ENCODE measurements around the gene ITPR3.
A peak's percentile ranks its signal among the peaks of the same experiment; 100 is the strongest.
"Not testable (repeated sequence)": the region's sequence is repeated elsewhere in the genome, so short reads cannot be mapped to it uniquely, and the experiment has no call there.

The ITPR3 gene

DNA sequence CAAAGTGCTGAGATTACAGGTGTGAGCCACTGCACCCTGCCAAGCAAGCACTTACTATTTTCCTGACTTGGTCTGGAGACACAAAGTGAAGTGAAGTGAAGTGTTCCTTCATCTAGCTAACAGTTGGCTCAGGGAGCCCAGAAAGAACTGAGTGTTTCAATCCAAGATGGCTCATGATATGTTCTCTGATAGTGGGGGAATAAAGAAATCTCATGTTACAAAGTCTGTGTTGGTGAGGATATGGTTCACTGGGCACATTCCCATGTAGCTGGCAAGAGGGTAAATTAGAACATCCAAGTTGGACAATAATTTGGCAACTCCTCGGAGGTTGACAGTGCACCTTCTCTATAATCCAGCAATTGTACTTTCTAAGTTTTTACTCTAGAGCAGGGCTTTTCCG lies 5.0 kb upstream of the ITPR3 start:
- DNase-seq, result no peak

DNA sequence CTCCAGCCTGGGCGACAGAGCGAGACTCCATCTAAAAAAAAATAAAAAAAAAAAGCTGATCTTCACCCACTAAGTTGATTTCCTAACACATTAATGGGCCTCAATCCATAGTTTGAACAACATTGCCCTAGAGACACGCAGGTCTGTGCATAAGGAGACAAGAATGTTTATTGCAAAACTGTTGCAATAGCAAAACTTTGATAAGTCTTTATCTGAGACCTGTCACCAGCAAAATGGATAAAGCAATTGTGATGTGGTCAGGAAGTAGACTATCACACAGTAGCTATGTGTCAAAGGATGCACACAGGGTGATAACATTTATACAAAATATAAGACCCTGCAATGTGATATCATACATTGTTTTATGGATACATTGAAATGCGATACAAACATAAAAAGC lies 4.2 kb upstream of the ITPR3 start:
- no peak for DNase-seq

DNA sequence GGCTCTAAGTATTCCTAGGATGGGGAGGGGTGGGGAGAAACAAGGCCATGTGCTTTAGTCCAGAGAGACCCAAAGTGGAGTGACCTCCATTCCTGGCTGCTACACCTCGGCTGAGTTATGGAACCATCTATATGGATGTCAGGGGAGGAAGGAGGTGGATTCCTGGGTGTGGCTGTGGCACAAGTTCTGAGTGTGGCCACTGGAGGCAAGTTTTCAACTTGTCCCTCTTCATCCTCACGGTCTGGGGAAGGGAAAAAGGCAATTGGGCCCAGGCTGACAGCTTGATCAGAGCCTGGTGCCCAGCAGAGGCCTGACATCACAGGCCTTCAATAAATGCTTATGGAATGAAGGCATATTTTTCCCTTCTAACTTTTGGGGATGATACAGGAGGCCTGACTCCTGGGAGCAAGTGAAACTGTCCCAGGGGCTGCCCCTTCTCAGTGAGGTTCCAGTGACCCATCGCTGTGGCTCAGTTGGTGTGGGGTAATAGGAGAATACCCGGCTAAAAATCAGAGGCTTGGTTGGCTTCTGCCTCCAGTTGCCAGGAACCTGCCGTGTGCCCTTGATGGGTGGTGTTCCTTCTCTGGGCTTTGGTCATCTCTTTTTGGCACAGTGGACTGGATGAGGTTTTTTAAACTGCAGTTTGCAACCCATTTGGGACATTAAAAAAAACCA lies 1.8 kb upstream of the ITPR3 start:
- no peak for DNase-seq

GRCh38 chr6:33620158-33620855 lies 815 bp upstream of the ITPR3 start:
- DNase-seq, result peak; percentile 20

DNA sequence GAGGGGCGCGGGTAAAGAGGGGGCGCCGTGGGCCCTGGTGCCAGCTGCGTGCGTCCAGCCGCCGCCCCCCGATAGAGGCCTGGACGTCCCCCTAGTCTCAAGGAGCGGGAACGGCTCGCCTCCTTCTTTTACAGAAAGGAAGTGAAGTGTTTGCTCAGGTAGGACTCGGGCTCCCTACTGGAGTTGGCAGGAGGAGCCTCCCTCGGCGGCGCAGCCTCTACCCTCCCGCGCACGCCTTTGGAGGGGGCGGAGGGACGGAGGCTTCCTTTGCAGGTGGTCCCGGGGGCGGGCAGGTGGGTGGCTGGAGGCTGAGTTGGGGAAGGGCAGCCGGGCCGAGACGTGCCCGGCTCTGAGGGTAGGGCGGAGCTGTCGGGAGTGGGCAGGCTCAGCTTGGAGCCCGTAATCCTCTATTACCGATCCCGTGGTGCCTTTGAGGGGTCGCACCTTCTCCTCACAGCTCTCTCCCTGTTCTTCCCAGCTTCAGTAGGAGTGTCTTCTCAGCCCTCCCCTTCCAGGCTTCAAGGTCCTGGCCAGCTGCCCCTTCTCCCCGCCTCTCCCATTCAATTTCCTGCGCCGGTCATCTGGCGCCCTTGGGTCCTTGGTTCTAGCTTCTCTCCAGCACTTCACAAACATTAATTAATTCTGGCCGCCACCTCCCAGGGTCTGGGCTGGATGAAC lies 728 bp downstream of the ITPR3 start:
- DNase-seq, result peak; percentile 25

DNA sequence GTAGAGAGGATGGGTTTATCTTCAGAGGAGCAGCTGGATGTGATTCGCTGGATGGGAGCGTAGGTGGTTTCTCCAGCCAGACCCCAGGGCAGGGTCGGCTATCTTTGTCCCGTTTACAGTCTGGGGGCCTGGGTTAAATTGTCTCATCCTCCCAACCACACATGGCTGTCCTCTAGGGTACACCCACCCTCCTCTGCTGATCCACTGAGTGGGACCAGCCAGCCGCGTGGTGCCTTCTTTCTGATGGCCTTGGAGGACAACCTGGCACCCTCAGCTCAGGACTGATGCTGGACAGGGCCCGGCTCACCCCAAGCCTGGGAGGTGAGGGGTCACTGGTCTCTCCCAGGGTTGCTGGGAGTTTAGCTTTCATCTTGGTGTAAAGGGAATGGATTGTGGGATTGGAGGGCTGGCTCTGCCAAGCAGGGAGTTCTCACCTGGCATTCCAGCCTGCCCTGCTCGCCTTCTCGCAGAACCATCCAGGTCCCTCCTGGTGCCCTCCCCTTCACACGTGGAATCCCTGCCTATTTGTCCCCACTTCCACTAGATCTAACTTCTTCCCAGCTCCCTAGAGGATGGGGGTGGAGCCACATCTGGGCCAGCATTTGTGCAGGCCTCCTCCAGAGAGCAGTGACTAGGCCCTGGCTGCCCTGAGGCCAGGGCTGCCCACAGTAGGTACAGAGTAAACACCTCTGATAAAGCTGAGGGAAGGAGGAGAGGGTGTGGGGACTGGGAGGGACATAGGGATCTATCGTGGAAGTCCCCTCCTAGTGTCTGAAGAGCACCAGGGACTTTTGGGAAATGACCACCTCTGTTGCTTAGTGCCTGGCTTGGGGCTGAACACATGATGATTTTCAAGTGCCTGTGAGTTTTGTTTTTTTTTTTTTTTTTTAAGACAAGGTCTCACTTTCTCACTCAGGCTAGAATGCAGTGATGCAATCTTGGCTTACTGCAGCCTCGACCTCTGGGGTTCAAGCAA lies 1.6 kb downstream of the ITPR3 start:
- DNase-seq, result no peak

DNA sequence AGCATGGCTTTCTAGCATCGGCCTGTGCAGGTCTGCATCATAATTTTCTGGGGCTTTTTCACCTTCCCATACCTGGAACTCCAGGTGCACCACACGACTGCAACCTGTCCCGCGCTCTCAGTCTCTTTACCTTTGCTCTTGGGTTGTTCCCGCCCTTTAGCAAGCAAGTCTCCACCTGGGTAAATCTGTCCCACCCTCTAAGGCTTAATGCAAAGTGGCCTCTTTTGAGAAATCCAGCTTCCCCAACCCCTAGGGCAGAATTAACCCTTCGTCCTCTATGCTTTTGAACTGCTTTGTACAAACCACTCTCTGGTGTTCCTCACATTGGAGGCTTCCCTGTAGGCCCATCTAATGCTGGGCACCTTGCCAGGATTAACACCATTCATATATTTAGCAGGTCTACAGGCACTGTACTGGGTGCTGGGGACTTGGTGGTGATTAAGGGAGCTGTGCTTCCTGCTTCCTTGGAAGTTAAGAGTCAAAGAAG lies 2.8 kb downstream of the ITPR3 start:
- DNase-seq, result no peak

DNA sequence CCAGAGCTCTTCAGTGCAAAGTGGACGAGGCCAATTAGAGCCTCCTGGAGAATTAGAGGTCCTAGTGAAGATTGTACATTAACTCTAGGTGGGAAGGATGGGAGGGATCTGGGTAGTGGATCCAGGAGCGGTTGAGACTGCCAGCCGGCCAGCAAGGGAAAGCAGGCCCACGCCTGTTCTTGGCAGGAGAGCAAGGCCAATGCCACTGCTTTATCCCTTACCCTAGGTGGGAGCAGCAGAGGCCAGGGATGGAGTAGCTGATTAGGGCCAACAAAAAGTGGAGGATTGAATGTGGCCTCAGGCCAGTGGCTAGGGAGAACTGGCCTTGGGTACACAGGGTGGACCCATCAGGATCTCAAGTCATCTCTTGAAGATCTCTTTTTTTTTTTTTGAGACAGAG lies 3.7 kb downstream of the ITPR3 start:
- no peak for DNase-seq

DNA sequence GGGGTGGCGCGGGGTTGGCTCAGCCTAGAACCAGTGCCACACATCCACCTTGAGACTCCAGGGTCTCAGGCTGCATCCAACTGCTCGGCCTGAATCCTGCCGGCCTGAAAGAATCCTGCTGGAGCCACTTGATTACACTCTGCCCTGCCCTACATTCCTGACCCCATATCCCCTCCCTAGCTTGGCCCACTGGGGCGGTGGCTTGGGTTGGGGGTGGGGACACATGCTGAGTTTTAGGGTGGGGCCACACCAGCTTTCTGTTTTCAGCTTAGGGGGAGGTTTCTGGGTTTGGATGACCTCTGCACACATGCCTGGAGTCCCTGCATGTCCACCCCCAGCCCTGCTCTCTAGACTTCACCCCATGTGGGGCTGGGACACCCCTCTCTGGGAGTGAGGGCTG lies 6.8 kb downstream of the ITPR3 start:
- no peak for DNase-seq

DNA sequence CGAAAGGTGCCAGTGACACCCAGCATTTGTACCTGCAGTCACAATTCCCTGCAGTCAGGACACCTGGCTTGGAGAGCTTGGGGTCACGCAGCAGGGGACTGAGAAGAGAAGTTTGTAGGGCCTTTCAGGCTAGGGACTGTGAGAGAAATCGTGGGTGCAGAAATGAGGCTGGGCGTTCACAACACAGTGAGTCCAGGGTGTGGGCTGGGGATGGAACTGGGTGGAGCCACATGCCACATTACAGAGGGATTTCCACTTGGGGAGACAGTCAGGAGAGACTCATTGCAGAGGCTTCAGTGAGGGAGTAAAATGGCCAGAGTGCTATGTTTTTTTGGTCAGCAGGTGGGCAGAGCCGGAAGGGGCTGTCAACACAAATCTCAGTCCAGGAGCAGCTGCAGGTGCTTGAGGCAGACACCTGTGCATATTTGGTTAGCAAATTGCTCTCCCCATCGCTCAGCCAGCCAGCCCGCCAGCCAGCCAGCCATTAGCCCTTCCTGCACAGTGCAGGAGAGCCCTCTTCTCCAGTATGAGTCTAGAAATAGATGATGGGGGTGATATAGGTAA lies 7.4 kb downstream of the ITPR3 start:
- DNase-seq, result no peak

- no peak for DNase-seq
Observed at GRCh38 chr6:33630014-33630413, 8.9 kb downstream of the ITPR3 start.

DNA sequence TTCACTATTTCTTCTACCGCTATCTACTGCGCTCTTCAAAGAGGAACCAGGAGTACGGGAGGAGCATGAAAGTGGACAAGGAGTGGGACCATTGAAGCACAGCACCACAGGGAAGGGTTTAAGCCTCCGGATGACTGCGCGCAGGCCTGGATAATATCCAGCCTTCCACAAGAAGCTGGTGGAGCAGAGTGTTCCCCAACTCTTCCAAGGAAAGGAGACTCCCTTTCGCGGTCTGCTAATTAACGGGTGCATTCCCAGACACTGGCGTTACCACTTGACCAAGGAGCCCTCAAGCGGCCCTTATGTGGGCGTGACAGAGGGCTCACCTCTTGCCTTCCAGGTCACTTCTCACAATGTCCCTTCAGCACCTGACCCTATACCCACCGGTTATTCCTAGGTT lies 10.4 kb downstream of the ITPR3 start:
- not testable (repeated sequence) for DNase-seq

DNA sequence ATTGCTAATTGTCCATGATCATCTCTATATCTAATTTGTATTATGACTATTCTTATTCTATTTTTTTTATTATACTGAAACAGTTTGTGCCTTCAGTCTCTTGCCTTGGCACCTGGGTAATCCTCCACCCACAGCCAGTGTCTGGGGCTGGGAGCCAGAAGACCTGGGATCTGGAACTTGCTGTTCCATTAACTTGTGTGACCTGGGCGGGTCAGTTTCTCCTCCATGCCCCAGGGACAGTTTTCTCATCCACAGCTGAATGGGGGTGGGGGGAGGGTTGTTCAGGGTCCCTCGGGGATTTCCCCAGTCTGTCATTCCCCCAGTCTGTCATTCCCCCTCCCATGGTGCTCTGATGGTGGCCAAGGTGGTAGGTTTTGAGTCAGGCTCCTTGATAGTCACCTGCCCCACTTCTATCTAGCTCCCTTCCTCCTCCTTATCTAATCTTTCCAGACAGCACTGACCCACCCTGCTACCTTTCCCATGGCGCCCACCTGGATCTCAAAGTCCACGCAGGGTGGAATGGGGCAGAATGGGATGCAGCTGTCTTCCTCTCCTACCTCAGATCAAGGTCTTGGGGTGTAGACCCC lies 10.9 kb downstream of the ITPR3 start:
- no peak for DNase-seq

DNA sequence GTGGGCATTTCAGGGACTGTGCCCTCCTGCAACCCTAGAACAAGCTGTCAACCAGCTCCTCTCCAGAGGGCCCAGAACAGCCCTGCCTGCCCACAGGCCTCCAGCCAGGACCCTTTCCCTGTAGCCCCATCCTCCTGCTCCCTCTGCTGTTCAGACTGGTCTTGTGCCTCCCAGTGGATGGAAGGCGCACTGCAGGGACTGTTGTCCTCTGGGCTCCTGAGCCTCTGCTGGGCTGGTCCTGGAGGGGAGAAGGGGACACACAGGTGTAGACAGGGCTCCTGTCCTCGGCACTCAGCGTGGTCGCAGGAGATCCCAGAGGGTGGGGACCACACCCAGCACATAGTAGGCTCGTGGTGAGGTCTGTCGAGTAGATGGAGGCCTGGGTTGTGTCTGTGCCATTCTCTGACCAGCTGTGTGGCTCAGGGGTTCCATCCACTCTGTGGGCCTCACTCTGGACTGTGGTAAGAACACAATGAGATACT lies 11.5 kb downstream of the ITPR3 start:
- peak; percentile 14 for DNase-seq

DNA sequence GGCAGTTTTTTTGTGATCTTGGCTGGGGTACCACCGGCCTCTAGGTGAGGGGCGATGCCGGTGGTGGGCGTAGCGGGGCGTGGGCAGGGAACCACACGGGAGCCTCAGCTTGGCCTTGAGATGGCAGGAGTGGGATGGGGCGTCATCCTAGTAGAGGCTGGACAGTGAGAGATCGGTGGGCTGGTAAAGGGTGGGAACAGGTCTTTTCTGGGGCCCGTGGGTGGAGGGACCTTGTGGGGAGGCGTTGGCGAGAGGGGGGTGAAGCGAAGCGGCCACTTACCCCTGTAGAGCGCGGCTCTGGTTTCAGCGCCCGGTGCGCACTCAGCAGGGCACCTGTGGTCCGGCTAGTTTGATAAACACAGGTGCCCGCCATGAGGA lies 12.0 kb downstream of the ITPR3 start:
- DNase-seq, result no peak

DNA sequence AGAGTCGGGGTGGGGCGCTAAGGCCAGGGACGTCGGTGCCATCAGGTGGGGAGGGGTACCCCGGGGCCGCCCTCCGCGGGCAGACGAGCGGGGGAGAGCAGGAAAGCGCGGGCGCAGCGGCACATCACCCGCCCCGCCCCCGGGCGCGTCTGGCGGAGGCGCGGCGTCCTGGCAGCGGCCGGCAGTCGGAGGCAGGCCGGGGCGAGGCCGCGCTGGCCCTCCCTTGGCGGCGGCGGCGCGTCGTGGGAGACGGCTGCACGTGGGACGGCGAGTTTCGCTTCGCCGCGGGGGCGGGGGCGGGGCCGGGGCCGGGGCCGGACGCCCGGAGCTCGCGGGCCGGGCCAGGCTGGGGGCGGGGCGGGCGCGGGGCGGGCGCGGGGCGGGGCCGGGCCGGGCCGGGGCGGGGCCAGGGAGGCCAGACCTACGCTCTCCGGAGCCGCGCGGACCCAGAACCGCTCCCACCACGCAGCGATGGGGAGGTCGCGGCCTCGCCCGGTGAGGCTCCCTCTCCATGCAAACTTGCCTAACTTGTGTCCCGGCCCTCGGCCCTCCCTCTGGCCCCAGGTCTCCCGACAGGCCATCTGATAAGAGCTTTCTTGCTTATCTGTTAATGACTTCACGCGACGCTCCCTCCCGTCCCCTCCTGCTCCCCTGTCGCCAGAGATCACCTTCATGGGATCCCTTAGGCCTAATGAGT lies 12.5 kb downstream of the ITPR3 start:
- peak; percentile 51 for DNase-seq

GRCh38 chr6:33634161-33634727 lies 13.1 kb downstream of the ITPR3 start:
- no peak for DNase-seq

- DNase-seq, result no peak
Observed at GRCh38 chr6:33634946-33635345, 13.8 kb downstream of the ITPR3 start.

GRCh38 chr6:33636655-33637054 lies 15.5 kb downstream of the ITPR3 start:
- no peak for DNase-seq

GRCh38 chr6:33638556-33638955 lies 17.4 kb downstream of the ITPR3 start:
- DNase-seq, result no peak

DNA sequence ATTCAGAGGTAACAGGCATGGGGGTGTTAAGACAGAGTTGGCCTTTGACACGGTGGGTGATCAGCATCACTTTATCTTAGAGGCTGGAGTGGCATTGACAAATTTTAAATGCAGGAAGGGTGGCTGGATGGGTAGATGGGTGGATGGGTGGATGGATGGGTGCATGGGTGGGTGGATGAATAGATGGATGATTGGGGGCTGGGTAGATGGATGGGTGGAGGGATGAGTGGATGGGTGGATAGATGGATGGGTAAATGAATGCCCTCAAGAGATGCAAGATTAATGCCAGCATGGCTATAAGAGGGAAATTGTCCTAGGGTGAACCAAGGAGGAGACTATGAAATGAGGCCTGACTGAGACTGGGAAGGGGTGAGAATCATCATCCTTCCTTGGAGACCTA lies 18.4 kb downstream of the ITPR3 start:
- no peak for DNase-seq
